MCF 10A (cell line): ENCODE measurements around the gene MOXD1. TPM values are rescaled to one million over a fixed set of nuclear protein-coding genes. Genes with fewer than 3 reads are reported as not detected.

Experiments
- BruUV-seq: library from RNA; stranded (reverse); fragments of 400-500 nt; replicated peaks from 2 replicates; lab custom pipeline; 2021; lab: Mats Ljungman, UMichigan
- CTCF ChIA-PET: fragments of 300-600 bp; sonication (Branson Sonifier 250); formaldehyde crosslinking; extraction: SDS; loops from one replicate; lab custom pipeline; 2021; ENCODE audit warnings: antibody characterized with exemption, inconsistent platforms; lab: Yijun Ruan, JAX
- POLR2A ChIA-PET: fragments of 300-600, 350-650 bp; sonication (Branson Sonifier 250); formaldehyde crosslinking; extraction: SDS; loops from one replicate; lab custom pipeline; 2020; ENCODE audit warnings: antibody characterized with exemption, inconsistent platforms; lab: Yijun Ruan, JAX
- DNase-seq: peaks from one replicate; pipeline ENCODE4 v3.0.0-alpha.2; 2018; ENCODE audit not compliant: unreplicated experiment
- H3K27ac Mint-ChIP-seq: one replicate; pipeline ENCODE4 v1.8.0; 2022; ENCODE audit warnings: mild to moderate bottlenecking, low read depth, mixed read lengths; ENCODE audit not compliant: unreplicated experiment
- H3K27me3 Mint-ChIP-seq: one replicate; pipeline ENCODE4 v1.8.0; 2022; ENCODE audit warnings: mixed read lengths; ENCODE audit not compliant: insufficient read depth, unreplicated experiment
- H3K36me3 Mint-ChIP-seq: one replicate; pipeline ENCODE4 v1.8.0; 2022; ENCODE audit warnings: mild to moderate bottlenecking, moderate library complexity, mixed read lengths; ENCODE audit not compliant: insufficient read depth, unreplicated experiment
- H3K4me1 Mint-ChIP-seq: one replicate; pipeline ENCODE4 v1.8.0; 2022; ENCODE audit warnings: mixed read lengths; ENCODE audit not compliant: insufficient read depth, unreplicated experiment
- H3K4me3 Mint-ChIP-seq: one replicate; pipeline ENCODE4 v1.8.0; 2022; ENCODE audit warnings: mild to moderate bottlenecking, moderate library complexity, mixed read lengths; ENCODE audit not compliant: unreplicated experiment
- H3K9me3 Mint-ChIP-seq: one replicate; pipeline ENCODE4 v1.8.0; 2022; ENCODE audit warnings: mixed read lengths; ENCODE audit not compliant: unreplicated experiment
- CTCF ChIP-seq: fragments of 200-600 bp; IDR thresholded peaks from one replicate; pipeline ENCODE4 v1.8.0; 2022; ENCODE audit warnings: antibody characterized with exemption, mild to moderate bottlenecking; ENCODE audit not compliant: unreplicated experiment
- intact Hi-C: fragments of 100-400 bp; cut with micrococcal nuclease; formaldehyde crosslinking; loops from 2 replicates; pipeline ENCODE4 v1.14.1; 2022
- total RNA-seq: library from RNA; stranded (reverse); gene quantifications from 2 replicates; pipeline ENCODE4 v1.2.3, GENCODE V29; 2022

The MOXD1 gene
- total RNA-seq, 1 experiment from 2014 or later = 0.09 TPM

GRCh38 chr6:132400555-132400882 lies 756 bp downstream of the MOXD1 start:
- Mint-ChIP-seq H3K27ac (no peak overlapping the region), H3K4me1 (no peaks in the 10 kb centered on the region), H3K27me3 (peaks cover 11% of the 10 kb centered on the region), H3K9me3 (peaks cover under 1% of the 10 kb centered on the region), H3K36me3 (no peaks in the 10 kb centered on the region), H3K4me3 (peak overlapping the region; percentile 53)
- intact Hi-C loops = no loop called here
- no peak for DNase-seq
- BruUV-seq = no TSS peak
- ChIA-PET CTCF (no interaction called here), POLR2A (no interaction called here)
- no peak for TF ChIP-seq CTCF

GRCh38 chr6:132399376-132400074 lies 1.8 kb downstream of the MOXD1 start:
- no peak overlapping the region for H3K27ac Mint-ChIP-seq
- DNase-seq = no peak
- intact Hi-C loops = loop anchor here (10.0 kb wide), 1 partner anchor 85 kb away; no protein-coding TSS in a partner anchor
- H3K4me3 Mint-ChIP-seq = no peak overlapping the region
- ChIA-PET CTCF (no interaction called here), POLR2A (no interaction called here)
- no peak for TF ChIP-seq CTCF
- H3K27me3 Mint-ChIP-seq = peaks cover 11% of the 10 kb centered on the region
- H3K9me3 Mint-ChIP-seq = peaks cover 11% of the 10 kb centered on the region
- BruUV-seq = no TSS peak
- H3K4me1 Mint-ChIP-seq = no peaks in the 10 kb centered on the region
- H3K36me3 Mint-ChIP-seq = no peaks in the 10 kb centered on the region

- Mint-ChIP-seq H3K27me3 (no peaks in the 10 kb centered on the region), H3K27ac (no peak overlapping the region), H3K36me3 (no peaks in the 10 kb centered on the region), H3K4me1 (peaks cover 18% of the 10 kb centered on the region), H3K9me3 (peaks cover 16% of the 10 kb centered on the region), H3K4me3 (no peak overlapping the region)
- intact Hi-C loops = loop anchor here (10.0 kb wide), 1 partner anchor 90 kb away; no protein-coding TSS in a partner anchor
- TF ChIP-seq CTCF = no peak
- BruUV-seq = no TSS peak
- ChIA-PET CTCF (interaction anchor here (1.9 kb wide), 1 partner anchor 97 kb away, joined by 12 read pairs; no protein-coding TSS in a partner anchor), POLR2A (no interaction called here)
- DNase-seq = no peak
Measured at GRCh38 chr6:132395015-132395597, 6.2 kb downstream of the MOXD1 start.

GRCh38 chr6:132392792-132393191 lies 8.5 kb downstream of the MOXD1 start:
- Mint-ChIP-seq H3K27ac (no peak overlapping the region), H3K36me3 (no peaks in the 10 kb centered on the region), H3K9me3 (peaks cover 16% of the 10 kb centered on the region), H3K4me3 (no peak overlapping the region), H3K27me3 (no peaks in the 10 kb centered on the region), H3K4me1 (peaks cover 27% of the 10 kb centered on the region)
- BruUV-seq = no TSS peak
- DNase-seq = peak; percentile 35
- CTCF ChIA-PET = interaction anchor here (0.6 to 2.9 kb wide), 13 partner anchors 11 to 1996 kb away, joined by 3 to 28 read pairs (median 4); no protein-coding TSS in a partner anchor
- intact Hi-C loops = loop anchor here (1.0 to 10.0 kb wide), 2 partner anchors 92 kb away; no protein-coding TSS in a partner anchor
- POLR2A ChIA-PET = no interaction called here
- TF ChIP-seq CTCF = peak; percentile 27
